ENCODE data around the gene NDRG4. TPM values are rescaled to one million over a fixed set of nuclear protein-coding genes. Genes with fewer than 3 reads are reported as not detected.

The NDRG4 gene
- total RNA-seq, 1 donor from 2014 or later = 30.1 TPM

GRCh38 chr16:58459344-58460218 is 40.4 kb upstream of the NDRG4 start:
- no peak for TF ChIP-seq CTCF (IDR thresholded peaks at IDR 0.05; ENCODE audit: insufficient read depth, low read length, poor library complexity, severe bottlenecking)
- peak; percentile 85 for DNase-seq (ENCODE audit: low read depth)
- Histone ChIP-seq H3K4me3 (ENCODE audit: low read depth, low read length) (no peak overlapping the region), H3K27me3 (ENCODE audit: control insufficient read depth, insufficient read depth, low read length) (peaks cover 15% of the 10 kb centered on the region), H3K36me3 (ENCODE audit: control insufficient read depth, insufficient read depth, low read length) (no peaks in the 10 kb centered on the region)

- Histone ChIP-seq H3K27me3 (ENCODE audit: control insufficient read depth, insufficient read depth, low read length) (peaks cover 22% of the 10 kb centered on the region), H3K36me3 (ENCODE audit: control insufficient read depth, insufficient read depth, low read length) (no peaks in the 10 kb centered on the region), H3K4me3 (ENCODE audit: low read depth, low read length) (no peak overlapping the region)
- TF ChIP-seq CTCF (IDR thresholded peaks at IDR 0.05; ENCODE audit: insufficient read depth, low read length, poor library complexity, severe bottlenecking) = no peak
- no peak for DNase-seq (ENCODE audit: low read depth)
Observed at GRCh38 chr16:58460219-58460610, 39.7 kb upstream of the NDRG4 start.

- DNase-seq (ENCODE audit: low read depth) = no peak
- Histone ChIP-seq H3K36me3 (ENCODE audit: control insufficient read depth, insufficient read depth, low read length) (no peaks in the 10 kb centered on the region), H3K4me3 (ENCODE audit: low read depth, low read length) (no peak overlapping the region), H3K27me3 (ENCODE audit: control insufficient read depth, insufficient read depth, low read length) (peaks cover 30% of the 10 kb centered on the region)
- TF ChIP-seq CTCF (IDR thresholded peaks at IDR 0.05; ENCODE audit: insufficient read depth, low read length, poor library complexity, severe bottlenecking) = no peak
Observed at GRCh38 chr16:58461056-58461455, 38.9 kb upstream of the NDRG4 start.

GRCh38 chr16:58461640-58462039 is 38.3 kb upstream of the NDRG4 start:
- no peak for DNase-seq (ENCODE audit: low read depth)
- Histone ChIP-seq H3K27me3 (ENCODE audit: control insufficient read depth, insufficient read depth, low read length) (peaks cover 36% of the 10 kb centered on the region), H3K4me3 (ENCODE audit: low read depth, low read length) (no peak overlapping the region), H3K36me3 (ENCODE audit: control insufficient read depth, insufficient read depth, low read length) (no peaks in the 10 kb centered on the region)
- TF ChIP-seq CTCF (IDR thresholded peaks at IDR 0.05; ENCODE audit: insufficient read depth, low read length, poor library complexity, severe bottlenecking) = no peak

- Histone ChIP-seq H3K27me3 (ENCODE audit: control insufficient read depth, insufficient read depth, low read length) (peaks cover 38% of the 10 kb centered on the region), H3K4me3 (ENCODE audit: low read depth, low read length) (no peak overlapping the region), H3K36me3 (ENCODE audit: control insufficient read depth, insufficient read depth, low read length) (no peaks in the 10 kb centered on the region)
- TF ChIP-seq CTCF (IDR thresholded peaks at IDR 0.05; ENCODE audit: insufficient read depth, low read length, poor library complexity, severe bottlenecking) = no peak
- no peak for DNase-seq (ENCODE audit: low read depth)
Observed at GRCh38 chr16:58462089-58462488, 37.9 kb upstream of the NDRG4 start.

Data from kidney epithelial cell (primary cell).